GM19240 (cell line): ENCODE results near the gene BCAS1.
"Not testable (repeated sequence)": the region's sequence is repeated elsewhere in the genome, so short reads cannot be mapped to it uniquely, and the experiment has no call there.

Experiments
- DNase-seq: peaks from one replicate; pipeline ENCODE4 v3.0.0; 2011; ENCODE audit warnings: low spot score; ENCODE audit not compliant: insufficient read length

BCAS1 gene

GRCh38 chr20:53943522-53944291 is 126.7 kb downstream of the BCAS1 start:
- no peak for DNase-seq

GRCh38 chr20:53942973-53943372 is 127.4 kb downstream of the BCAS1 start:
- no peak for DNase-seq

- DNase-seq = no peak
Measured at GRCh38 chr20:53942472-53942816, 128.0 kb downstream of the BCAS1 start.

- no peak for DNase-seq
Measured at GRCh38 chr20:53941680-53942471, 128.5 kb downstream of the BCAS1 start.

GRCh38 chr20:53940907-53941545 is 129.4 kb downstream of the BCAS1 start:
- DNase-seq = no peak

GRCh38 chr20:53940360-53940702 is 130.1 kb downstream of the BCAS1 start:
- no peak for DNase-seq

GRCh38 chr20:53939572-53940359 is 130.6 kb downstream of the BCAS1 start:
- DNase-seq = no peak

- no peak for DNase-seq
Measured at GRCh38 chr20:53939190-53939571, 131.2 kb downstream of the BCAS1 start.

- DNase-seq = no peak
Measured at GRCh38 chr20:53938739-53939138, 131.7 kb downstream of the BCAS1 start.

- no peak for DNase-seq
Measured at GRCh38 chr20:53937929-53938367, 132.4 kb downstream of the BCAS1 start.

GRCh38 chr20:53937339-53937741 is 133.1 kb downstream of the BCAS1 start:
- no peak for DNase-seq

- DNase-seq = no peak
Measured at GRCh38 chr20:53935344-53936084, 134.9 kb downstream of the BCAS1 start.

GRCh38 chr20:53934421-53935343 is 135.7 kb downstream of the BCAS1 start:
- DNase-seq = no peak

GRCh38 chr20:53933232-53933846 is 137.1 kb downstream of the BCAS1 start:
- DNase-seq = no peak

- not testable (repeated sequence) for DNase-seq
Measured at GRCh38 chr20:53932655-53933192, 137.7 kb downstream of the BCAS1 start.

- no peak for DNase-seq
Measured at GRCh38 chr20:53931597-53931996, 138.8 kb downstream of the BCAS1 start.

- DNase-seq = no peak
Measured at GRCh38 chr20:53930651-53931504, 139.5 kb downstream of the BCAS1 start.
